PC-3 (cell line): Measurements from ENCODE around the gene IRF5.

Experiments
- CTCF ChIP-seq: fragments of 300-600 bp; sonication (generic); conservative IDR thresholded peaks from 2 replicates; pipeline ENCODE4 v1.5.1; 2017; ENCODE audit warnings: antibody characterized with exemption, low read depth, mild to moderate bottlenecking, low read length
- EZH2 ChIP-seq: fragments of 300-600 bp; sonication (generic); IDR thresholded peaks from one replicate; pipeline ENCODE4 v1.6.1; 2017; ENCODE audit warnings: antibody characterized with exemption, mild to moderate bottlenecking, low read length; ENCODE audit not compliant: unreplicated experiment

GRCh38 chr7:128891110-128891941 lies 46.4 kb upstream of the IRF5 start:
- TF ChIP-seq CTCF: no peak
- no peak for TF ChIP-seq EZH2
